GM23248 (cell line): ENCODE data around the gene DENND1A. TPM values are rescaled to one million over a fixed set of nuclear protein-coding genes. Genes with fewer than 3 reads are reported as not detected.

Source experiments
- DNase-seq: peaks from one replicate; pipeline ENCODE4 v3.0.0-alpha.2; 2015
- H2AFZ ChIP-seq: fragments of 200-600 bp; sonication (generic); 2 replicates; pipeline ENCODE4 v1.6.1; 2016; ENCODE audit warnings: antibody characterized with exemption
- H3F3A ChIP-seq: fragments of 200-600 bp; sonication (generic); 2 replicates; pipeline ENCODE4 v1.6.1; 2016; ENCODE audit warnings: mild to moderate bottlenecking, antibody characterized with exemption, mixed run types; ENCODE audit not compliant: insufficient read depth
- H3K27ac ChIP-seq: fragments of 200-600 bp; sonication (generic); 2 replicates; pipeline ENCODE4 v1.5.1; 2016; ENCODE audit warnings: mild to moderate bottlenecking
- H3K27me3 ChIP-seq: fragments of 200-600 bp; sonication (generic); replicated peaks from 2 replicates; pipeline ENCODE4 v1.6.1; 2016; ENCODE audit warnings: mild to moderate bottlenecking; ENCODE audit not compliant: insufficient read depth
- H3K36me3 ChIP-seq: fragments of 200-600 bp; sonication (generic); 2 replicates; pipeline ENCODE4 v1.6.1; 2016; ENCODE audit warnings: low read depth, mild to moderate bottlenecking
- H3K4me1 ChIP-seq: fragments of 200-600 bp; sonication (generic); 2 replicates; pipeline ENCODE4 v1.6.1; 2016; ENCODE audit warnings: mild to moderate bottlenecking; ENCODE audit not compliant: insufficient read depth
- H3K4me2 ChIP-seq: fragments of 200-600 bp; sonication (generic); one replicate; pipeline ENCODE4 v1.6.1; 2016; ENCODE audit warnings: mild to moderate bottlenecking; ENCODE audit not compliant: unreplicated experiment
- H3K4me3 ChIP-seq: fragments of 200-600 bp; sonication (generic); 2 replicates; pipeline ENCODE4 v1.5.1; 2016; ENCODE audit warnings: mild to moderate bottlenecking
- H3K79me2 ChIP-seq: fragments of 200-600 bp; sonication (generic); 2 replicates; pipeline ENCODE4 v1.6.1; 2016; ENCODE audit warnings: mild to moderate bottlenecking; ENCODE audit not compliant: insufficient read depth
- H3K9ac ChIP-seq: fragments of 200-600 bp; sonication (generic); 2 replicates; pipeline ENCODE4 v1.6.1; 2016; ENCODE audit warnings: mild to moderate bottlenecking
- H3K9me2 ChIP-seq: fragments of 200-600 bp; sonication (generic); 2 replicates; pipeline ENCODE4 v1.6.1; 2016; ENCODE audit warnings: mixed run types, mild to moderate bottlenecking, moderate library complexity; ENCODE audit not compliant: insufficient read depth
- H3K9me3 ChIP-seq: fragments of 200-600 bp; sonication (generic); one replicate; pipeline ENCODE4 v1.6.1; 2017; ENCODE audit warnings: low read depth
- H4K20me1 ChIP-seq: fragments of 200-600 bp; sonication (generic); 2 replicates; pipeline ENCODE4 v1.6.0; 2016; ENCODE audit not compliant: insufficient read depth
- EZH2 ChIP-seq: fragments of 200-600 bp; sonication (generic); IDR thresholded peaks from 2 replicates; pipeline ENCODE4 v1.6.1; 2018; ENCODE audit warnings: antibody characterized with exemption, mild to moderate bottlenecking; ENCODE audit not compliant: insufficient read depth, poor library complexity, severe bottlenecking
- EZH2phosphoT487 ChIP-seq: fragments of 200-600 bp; sonication (generic); IDR thresholded peaks from 2 replicates; pipeline ENCODE4 v1.6.1; 2018; ENCODE audit warnings: antibody characterized with exemption, moderate library complexity, mild to moderate bottlenecking, low read depth; ENCODE audit not compliant: insufficient read depth
- WGBS, 2 experiments: methylation state at CpG; one replicate each; pipeline ENCODE4 v1.1.6; 2015 to 2017; ENCODE audit warnings: low lambda C conversion rate in 2 of 2, low coverage in 1 of 2; ENCODE audit errors: missing lambda C conversion rate in 2 of 2; 5-methylcytosine and 5-hydroxymethylcytosine counted together
- in situ Hi-C: fragments of 300-500 bp; cut with MboI; formaldehyde crosslinking; loops from 2 replicates; pipeline ENCODE4 v1.15.0; 2020
- polyA plus RNA-seq: library from polyadenylated mRNA; unstranded; fragments of >200 nt; fragmentation: Nextera tagmentation; extraction: Ambion mirVana; gene quantifications from 2 replicates; pipeline ENCODE4 v1.2.1, GENCODE V29; 2016
- total RNA-seq: library from RNA; depleted of rRNA; stranded (reverse); fragments of >200 nt; shearing (Covaris generic); gene quantifications from 2 replicates; pipeline ENCODE4 v1.2.3, GENCODE V29; 2014

DENND1A gene
- total and polyA plus RNA-seq, 2 experiments from 2014 or later, result 13.2 to 16.4 TPM

- peaks cover 14% of the 10 kb centered on the region for H3K27me3 ChIP-seq
Measured at GRCh38 chr9:123350590-123351310, 579.2 kb downstream of the DENND1A start.

GRCh38 chr9:123349691-123350480 lies 580.0 kb downstream of the DENND1A start:
- Histone ChIP-seq H3K9ac (no peak overlapping the region), H3K9me3 (no peaks in the 10 kb centered on the region), H3K4me1 (no peaks in the 10 kb centered on the region), H2AFZ (no peak overlapping the region), H3K4me3 (no peak overlapping the region), H3K27ac (no peak overlapping the region), H3K79me2 (no peaks in the 10 kb centered on the region), H3K36me3 (no peaks in the 10 kb centered on the region), H3F3A (no peaks in the 10 kb centered on the region), H4K20me1 (no peaks in the 10 kb centered on the region), H3K9me2 (no peaks in the 10 kb centered on the region), H3K4me2 (peak overlapping the region; percentile 6), H3K27me3 (peaks cover 14% of the 10 kb centered on the region)
- in situ Hi-C loops, result loop anchor here (5.0 kb wide), 1 partner anchor 268 kb away; no protein-coding TSS in a partner anchor
- TF ChIP-seq EZH2phosphoT487 (no peak), EZH2 (no peak)
- DNase-seq, result peak; percentile 67
- 12 to 14% methylated on average over 16 of the region's 16 CpGs for WGBS, 2 experiments

More at GRCh38 chr9:123350590-123351310, 579.2 kb downstream of the DENND1A start:
- Histone ChIP-seq H4K20me1 (no peaks in the 10 kb centered on the region), H3K9ac (no peak overlapping the region), H3K4me2 (no peak overlapping the region), H3K79me2 (no peaks in the 10 kb centered on the region), H2AFZ (no peak overlapping the region), H3K9me2 (no peaks in the 10 kb centered on the region), H3K4me1 (no peaks in the 10 kb centered on the region), H3K27ac (no peak overlapping the region), H3K4me3 (no peak overlapping the region), H3F3A (no peaks in the 10 kb centered on the region), H3K9me3 (no peaks in the 10 kb centered on the region), H3K36me3 (no peaks in the 10 kb centered on the region)
- in situ Hi-C loops, result no loop called here
- WGBS, 2 experiments, result 36% methylated on average over 8 of the region's 8 CpGs
- DNase-seq, result peak; percentile 32
- TF ChIP-seq EZH2 (no peak), EZH2phosphoT487 (no peak)

- H3K4me2 ChIP-seq, result no peak overlapping the region
- no peaks in the 10 kb centered on the region for H3K79me2 ChIP-seq
- H3K36me3 ChIP-seq, result no peaks in the 10 kb centered on the region
- no peaks in the 10 kb centered on the region for H3K9me2 ChIP-seq
- H3K9me3 ChIP-seq, result no peaks in the 10 kb centered on the region
- H4K20me1 ChIP-seq, result no peaks in the 10 kb centered on the region
- no peak overlapping the region for H2AFZ ChIP-seq
- TF ChIP-seq EZH2 (no peak), EZH2phosphoT487 (no peak)
- H3K27me3 ChIP-seq, result peaks cover 14% of the 10 kb centered on the region
- H3K9ac ChIP-seq, result no peak overlapping the region
- no peak overlapping the region for H3K4me3 ChIP-seq
- in situ Hi-C loops, result loop anchor here (5.0 kb wide), 1 partner anchor 267 kb away; no protein-coding TSS in a partner anchor
- no peak overlapping the region for H3K27ac ChIP-seq
- no peaks in the 10 kb centered on the region for H3K4me1 ChIP-seq
- DNase-seq, result no peak
- no peaks in the 10 kb centered on the region for H3F3A ChIP-seq
- WGBS, 2 experiments, result 36 to 45% methylated on average over 3 of the region's 3 CpGs
Measured at GRCh38 chr9:123349033-123349432, 580.9 kb downstream of the DENND1A start.

GRCh38 chr9:123348317-123348992 lies 581.5 kb downstream of the DENND1A start:
- H2AFZ ChIP-seq, result no peak overlapping the region
- no peak overlapping the region for H3K27ac ChIP-seq
- no peaks in the 10 kb centered on the region for H3F3A ChIP-seq
- in situ Hi-C loops, result loop anchor here (5.0 kb wide), 1 partner anchor 266 kb away; no protein-coding TSS in a partner anchor
- no peak overlapping the region for H3K4me2 ChIP-seq
- no peaks in the 10 kb centered on the region for H3K36me3 ChIP-seq
- no peak for TF ChIP-seq EZH2phosphoT487
- TF ChIP-seq EZH2, result no peak
- H3K9ac ChIP-seq, result no peak overlapping the region
- no peaks in the 10 kb centered on the region for H4K20me1 ChIP-seq
- H3K79me2 ChIP-seq, result no peaks in the 10 kb centered on the region
- peaks cover 12% of the 10 kb centered on the region for H3K27me3 ChIP-seq
- 47 to 50% methylated on average over 9 of the region's 9 CpGs for WGBS, 2 experiments
- peaks cover 4% of the 10 kb centered on the region; the same call in 1 of the 2 replicates for H3K4me1 ChIP-seq
- no peak for DNase-seq
- no peaks in the 10 kb centered on the region for H3K9me3 ChIP-seq
- H3K4me3 ChIP-seq, result no peak overlapping the region
- H3K9me2 ChIP-seq, result no peaks in the 10 kb centered on the region
